OCI-LY3 (cell line): ENCODE data around the gene SERTAD1.
"Not testable (repeated sequence)": the region's sequence is repeated elsewhere in the genome, so short reads cannot be mapped to it uniquely, and the experiment has no call there.

Experiments used
- H2AFZ ChIP-seq: fragments of 200-600, 300-600 bp; shearing (Covaris generic); 2 replicates; pipeline ENCODE4 v1.6.0; 2014; ENCODE audit warnings: antibody characterized with exemption, low read depth, low read length
- H3K27ac ChIP-seq: fragments of 200-600, 300-600 bp; sonication (generic); 2 replicates; pipeline ENCODE4 v1.5.1; 2014; ENCODE audit warnings: mild to moderate bottlenecking, low read length, moderate library complexity, mixed read lengths
- H3K27me3 ChIP-seq: fragments of 200-600, 300-600 bp; sonication (generic); 2 replicates; pipeline ENCODE4 v1.6.1; 2014; ENCODE audit warnings: low read depth, low read length, mixed read lengths
- H3K36me3 ChIP-seq: fragments of 200-600, 300-600 bp; sonication (generic); replicated peaks from 2 replicates; pipeline ENCODE3; 2014; ENCODE audit warnings: low read depth, low read length, mixed read lengths
- H3K4me1 ChIP-seq: fragments of 300-600, 200-600 bp; sonication (generic); 2 replicates; pipeline ENCODE4 v1.6.1; 2014; ENCODE audit warnings: low read length, mixed read lengths
- H3K4me2 ChIP-seq: fragments of 200-600, 300-600 bp; sonication (generic); 2 replicates; pipeline ENCODE4 v1.6.1; 2014; ENCODE audit warnings: low read length, mixed read lengths
- H3K4me3 ChIP-seq: fragments of 300-600, 200-600 bp; sonication (generic); 2 replicates; pipeline ENCODE4 v1.5.1; 2014; ENCODE audit warnings: antibody characterized with exemption, mild to moderate bottlenecking, low read length, moderate library complexity
- H3K79me2 ChIP-seq: fragments of 300-600, 200-600 bp; shearing (Covaris generic); 2 replicates; pipeline ENCODE4 v1.6.1; 2014; ENCODE audit warnings: mild to moderate bottlenecking, low read length, mixed read lengths
- H3K9ac ChIP-seq: fragments of 300-600, 200-600 bp; shearing (Covaris generic); 2 replicates; pipeline ENCODE4 v1.6.0; 2014; ENCODE audit warnings: mild to moderate bottlenecking, low read length, moderate library complexity
- H3K9me3 ChIP-seq: fragments of 200-600, 300-600 bp; shearing (Covaris generic); 2 replicates; pipeline ENCODE4 v1.6.1; 2014; ENCODE audit warnings: low read length, mixed read lengths; ENCODE audit not compliant: insufficient read depth
- H4K20me1 ChIP-seq: fragments of 200-600, 300-600 bp; sonication (generic); 2 replicates; pipeline ENCODE4 v1.6.1; 2016; ENCODE audit warnings: low read length, mixed read lengths; ENCODE audit not compliant: insufficient read depth
- CTCF ChIP-seq: fragments of 200-600, 300-600 bp; sonication (generic); IDR thresholded peaks from 2 replicates; pipeline ENCODE4 v1.5.1; 2014; ENCODE audit warnings: antibody characterized with exemption, low read length, low read depth
- EZH2phosphoT487 ChIP-seq: fragments of 200-600 bp; shearing (Covaris generic); IDR thresholded peaks from 2 replicates; pipeline ENCODE4 v1.6.1; 2018; ENCODE audit warnings: antibody characterized with exemption, mixed run types, low read depth

Gene SERTAD1

GRCh38 chr19:40457048-40457447 is 31.3 kb upstream of the SERTAD1 start:
- Histone ChIP-seq H3K4me3 (no peak overlapping the region), H4K20me1 (no peaks in the 10 kb centered on the region), H2AFZ (no peak overlapping the region), H3K36me3 (peaks cover 4% of the 10 kb centered on the region), H3K9me3 (no peaks in the 10 kb centered on the region), H3K79me2 (no peaks in the 10 kb centered on the region), H3K4me1 (peaks cover 11% of the 10 kb centered on the region), H3K4me2 (no peak overlapping the region), H3K27me3 (no peaks in the 10 kb centered on the region), H3K9ac (no peak overlapping the region), H3K27ac (no peak overlapping the region)
- no peak for TF ChIP-seq CTCF
- no peak for TF ChIP-seq EZH2phosphoT487

GRCh38 chr19:40453943-40454342 is 28.2 kb upstream of the SERTAD1 start:
- not testable (repeated sequence) for H3K79me2 ChIP-seq, H4K20me1 ChIP-seq, H3K27me3 ChIP-seq, H3K9me3 ChIP-seq, H3K4me2 ChIP-seq, H3K4me3 ChIP-seq, H3K36me3 ChIP-seq, H2AFZ ChIP-seq, H3K27ac ChIP-seq, H3K4me1 ChIP-seq, H3K9ac ChIP-seq

- no peak for TF ChIP-seq EZH2phosphoT487
- TF ChIP-seq CTCF: no peak
- H3K4me2 ChIP-seq: no peak overlapping the region
- no peaks in the 10 kb centered on the region for H4K20me1 ChIP-seq
- H2AFZ ChIP-seq: no peak overlapping the region
- H3K36me3 ChIP-seq: peaks cover 4% of the 10 kb centered on the region
- no peaks in the 10 kb centered on the region for H3K27me3 ChIP-seq
- H3K4me1 ChIP-seq: no peaks in the 10 kb centered on the region
- H3K79me2 ChIP-seq: no peaks in the 10 kb centered on the region
- no peak overlapping the region for H3K27ac ChIP-seq
- H3K9ac ChIP-seq: no peak overlapping the region
- no peaks in the 10 kb centered on the region for H3K9me3 ChIP-seq
- no peak overlapping the region for H3K4me3 ChIP-seq
Observed at GRCh38 chr19:40453151-40453735, 27.5 kb upstream of the SERTAD1 start.

- no peak overlapping the region for H3K4me2 ChIP-seq
- H3K27me3 ChIP-seq: no peaks in the 10 kb centered on the region
Observed at GRCh38 chr19:40452016-40452415, 26.2 kb upstream of the SERTAD1 start.

More at GRCh38 chr19:40452016-40452415, 26.2 kb upstream of the SERTAD1 start:
- Histone ChIP-seq H3K27ac (no peak overlapping the region), H3K79me2 (no peaks in the 10 kb centered on the region), H3K4me3 (no peak overlapping the region), H3K9ac (no peak overlapping the region), H3K4me1 (no peaks in the 10 kb centered on the region), H3K9me3 (no peaks in the 10 kb centered on the region), H4K20me1 (no peaks in the 10 kb centered on the region), H2AFZ (no peak overlapping the region), H3K36me3 (no peaks in the 10 kb centered on the region)
- TF ChIP-seq EZH2phosphoT487 (no peak), CTCF (no peak)
